HG03457 (cell line): ENCODE results near the gene CASKIN1.

Experiments
- ATAC-seq: cut with Tn5 transposase; IDR thresholded peaks from one replicate; pipeline ENCODE4 v1.9.1; 2021; ENCODE audit warnings: moderate number of reproducible peaks; ENCODE audit not compliant: unreplicated experiment

CASKIN1 gene

GRCh38 chr16:2159175-2159838 is 37.1 kb downstream of the CASKIN1 start:
- ATAC-seq = no peak

GRCh38 chr16:2158262-2158638 is 38.2 kb downstream of the CASKIN1 start:
- no peak for ATAC-seq

GRCh38 chr16:2157480-2158261 is 38.7 kb downstream of the CASKIN1 start:
- no peak for ATAC-seq

DNA sequence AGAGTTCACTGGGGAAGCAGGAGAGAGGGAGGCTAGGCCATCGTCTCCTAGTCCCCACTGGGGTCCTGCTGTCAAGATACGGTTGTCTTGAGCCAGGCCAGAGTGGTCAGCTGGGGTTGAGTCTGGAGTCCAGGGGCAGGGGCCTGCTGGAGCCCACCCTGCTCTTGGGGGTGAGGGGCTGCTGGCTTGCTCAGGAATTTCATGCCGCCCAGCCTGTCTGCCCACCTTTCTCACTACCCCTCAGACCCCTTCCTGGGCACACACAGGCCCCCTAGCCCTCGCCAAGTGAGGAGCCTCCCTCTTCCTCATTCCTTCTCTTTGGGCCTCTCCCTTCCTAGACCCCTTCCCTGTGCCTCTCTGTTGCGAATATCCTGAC is 39.6 kb downstream of the CASKIN1 start:
- ATAC-seq = no peak

GRCh38 chr16:2155977-2156848 is 40.2 kb downstream of the CASKIN1 start:
- ATAC-seq = no peak

GRCh38 chr16:2155091-2155950 is 41.1 kb downstream of the CASKIN1 start, which contains the start of gene TRAF7:
TSS of gene TRAF7 (plus strand) at chr16:2155782. CDS start at chr16:2163921, 8,139 bp downstream.
- ATAC-seq = peak; percentile 74

DNA sequence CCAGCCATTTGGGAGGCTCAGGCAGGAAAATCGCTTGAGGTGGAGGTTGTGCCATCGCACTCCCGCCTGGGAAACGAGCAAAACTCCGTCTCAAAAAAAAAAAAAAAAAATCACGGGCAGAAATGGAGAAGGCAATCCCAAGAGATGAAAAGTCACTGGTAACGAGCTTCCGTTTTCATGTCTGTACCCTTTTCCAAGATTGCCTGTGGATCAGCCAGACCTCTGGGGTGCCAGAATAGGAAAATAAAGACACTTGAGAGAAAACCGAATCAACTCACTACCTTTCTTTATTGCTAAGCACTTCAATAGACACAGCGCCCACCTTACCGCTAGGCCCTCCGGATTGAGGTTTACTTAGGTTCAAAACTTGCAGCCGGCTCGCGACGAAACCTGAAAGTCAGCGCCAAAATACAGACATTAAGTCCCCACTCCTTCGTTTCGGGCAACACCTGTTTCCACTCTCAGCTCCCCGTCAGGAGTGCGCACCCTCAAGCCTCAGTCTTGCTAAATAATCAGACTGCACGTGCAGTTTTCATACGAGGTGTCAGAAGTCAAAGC is 41.8 kb downstream of the CASKIN1 start:
- ATAC-seq = no peak

- no peak for ATAC-seq
Observed at GRCh38 chr16:2152695-2153506, 43.5 kb downstream of the CASKIN1 start.

- no peak for ATAC-seq
Observed at GRCh38 chr16:2151188-2152091, 45.0 kb downstream of the CASKIN1 start.

- ATAC-seq = no peak
Observed at GRCh38 chr16:2150418-2151187, 45.8 kb downstream of the CASKIN1 start.

- no peak for ATAC-seq
Observed at GRCh38 chr16:2149630-2150417, 46.6 kb downstream of the CASKIN1 start.

- no peak for ATAC-seq
Observed at GRCh38 chr16:2148714-2149629, 47.4 kb downstream of the CASKIN1 start.

GRCh38 chr16:2147981-2148671 is 48.3 kb downstream of the CASKIN1 start, which contains the start of gene RAB26:
TSS of gene RAB26 (plus strand) at chr16:2148625. CDS start at chr16:2148784, 159 bp downstream.
- ATAC-seq = no peak

GRCh38 chr16:2147378-2147777 is 49.0 kb downstream of the CASKIN1 start:
- no peak for ATAC-seq

DNA sequence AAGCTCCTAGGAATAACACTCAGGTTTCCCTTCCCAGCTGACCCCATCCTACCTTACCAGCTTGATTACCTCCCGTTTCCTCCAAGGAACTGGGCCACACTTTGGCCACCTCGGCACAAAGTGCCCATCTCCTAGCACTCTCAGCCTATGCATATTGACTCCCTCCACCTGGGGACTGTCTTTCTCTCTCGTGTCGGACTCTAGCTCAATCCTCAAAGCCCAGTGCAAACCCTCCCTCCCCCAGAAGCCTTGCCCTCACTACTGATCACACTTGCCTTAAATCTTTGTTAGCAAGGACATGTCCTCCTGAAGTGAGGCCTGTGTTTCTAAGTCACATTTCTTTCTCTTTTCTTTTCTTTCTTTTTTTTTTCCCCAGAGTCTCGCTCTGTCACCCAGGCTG is 50.6 kb downstream of the CASKIN1 start:
- no peak for ATAC-seq
